ENCODE data around the gene ELF4. TPM values are rescaled to one million over a fixed set of nuclear protein-coding genes. Genes with fewer than 3 reads are reported as not detected.

The ELF4 gene
- total and polyA plus RNA-seq, 10 of the 15 experiments (the other 5 are each of a cell fraction or from before 2014, with no cell fraction given): 4.0 to 36.7 (median 22.6) TPM

- TF ChIP-seq, protein P1, sequence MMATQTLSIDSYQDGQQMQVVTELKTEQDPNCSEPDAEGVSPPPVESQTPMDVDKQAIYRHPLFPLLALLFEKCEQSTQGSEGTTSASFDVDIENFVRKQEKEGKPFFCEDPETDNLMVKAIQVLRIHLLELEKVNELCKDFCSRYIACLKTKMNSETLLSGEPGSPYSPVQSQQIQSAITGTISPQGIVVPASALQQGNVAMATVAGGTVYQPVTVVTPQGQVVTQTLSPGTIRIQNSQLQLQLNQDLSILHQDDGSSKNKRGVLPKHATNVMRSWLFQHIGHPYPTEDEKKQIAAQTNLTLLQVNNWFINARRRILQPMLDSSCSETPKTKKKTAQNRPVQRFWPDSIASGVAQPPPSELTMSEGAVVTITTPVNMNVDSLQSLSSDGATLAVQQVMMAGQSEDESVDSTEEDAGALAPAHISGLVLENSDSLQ (IDR thresholded peaks at IDR 0.05): no peak
- TF ChIP-seq ATF7 (IDR thresholded peaks at IDR 0.05; ENCODE audit: low read depth) (no peak), SUZ12 (IDR thresholded peaks at IDR 0.05; ENCODE audit: unreplicated experiment) (no peak), TAF1 (IDR thresholded peaks at IDR 0.05; ENCODE audit: borderline replicate concordance, low read depth, low read length) (no peak), SP1 (IDR thresholded peaks at IDR 0.05; ENCODE audit: low read depth, low read length) (no peak), ASH2L (IDR thresholded peaks at IDR 0.05; ENCODE audit: borderline replicate concordance, low read depth) (no peak)
- TF ChIP-seq, protein P2, sequence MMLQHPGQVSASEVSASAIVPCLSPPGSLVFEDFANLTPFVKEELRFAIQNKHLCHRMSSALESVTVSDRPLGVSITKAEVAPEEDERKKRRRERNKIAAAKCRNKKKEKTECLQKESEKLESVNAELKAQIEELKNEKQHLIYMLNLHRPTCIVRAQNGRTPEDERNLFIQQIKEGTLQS (IDR thresholded peaks at IDR 0.05; ENCODE audit: borderline replicate concordance, extremely low read depth, low read depth, low read length): no peak
Observed at GRCh38 chrX:130055899-130056298, 54.4 kb downstream of the ELF4 start (continued).

DNA sequence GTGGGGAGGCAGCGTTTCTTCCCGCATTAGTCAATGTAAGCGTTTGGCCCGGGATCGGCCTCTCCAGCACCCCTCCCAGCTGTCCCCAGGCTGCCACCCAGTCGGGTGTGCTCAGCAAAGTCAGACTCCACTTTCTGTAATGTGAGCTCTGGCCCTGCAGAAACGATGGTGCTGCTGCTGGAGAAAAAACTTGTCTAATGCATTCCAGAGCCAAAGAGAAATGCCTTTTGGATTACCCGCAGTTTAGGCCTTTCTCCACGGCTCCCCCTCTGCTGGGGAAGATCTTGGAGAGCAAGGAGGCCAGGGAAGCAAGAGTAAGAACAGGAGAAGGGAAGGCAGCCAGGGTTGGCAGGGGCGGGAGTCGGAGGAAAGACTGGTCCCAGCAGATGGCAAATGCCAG, 55.2 kb downstream of the ELF4 start:
- no peak overlapping the region for H3K9ac ChIP-seq (ENCODE audit: control insufficient read depth, insufficient read depth, low read length)
- H3K36me3 ChIP-seq (ENCODE audit: control insufficient read depth in 2 of 2, insufficient read depth in 2 of 2, low read length in 1 of 2): no peaks in the 10 kb centered on the region
- WGBS (ENCODE audit: insufficient coverage, insufficient replicate concordance, low lambda C conversion rate, missing lambda C conversion rate): 60% methylated on average over 10 of the region's 11 CpGs
- ChIA-PET SMC1A (ENCODE audit: uncharacterized antibody, unreplicated experiment) (no interaction called here), RAD21 (ENCODE audit: unreplicated experiment) (no interaction called here), POLR2A (no interaction called here), CTCF (interaction anchor here (2.4 kb wide), 1 partner anchor 129 kb away, joined by 7 read pairs; no protein-coding TSS in a partner anchor)
- no peak overlapping the region for H3K4me2 ChIP-seq (ENCODE audit: control insufficient read depth, insufficient read depth)
- in situ Hi-C loops (cut with MboI) (loop anchor here (25.0 kb wide), 1 partner anchor 443 kb away; no protein-coding TSS in a partner anchor), intact Hi-C loops (cut with micrococcal nuclease; ENCODE audit: unreplicated experiment) (no loop called here)
- H2AFZ ChIP-seq (ENCODE audit: control insufficient read depth, low read depth, low read length): no peak overlapping the region
- BruUV-seq (replicated peaks): no TSS peak
- H3K9me3 ChIP-seq (replicated peaks; ENCODE audit: control insufficient read depth, insufficient read depth, low read length): no peaks in the 10 kb centered on the region
- H3K4me3 ChIP-seq: no peak overlapping the region
- no peaks in the 10 kb centered on the region for H3K27me3 ChIP-seq (replicated peaks in 1 of 2; ENCODE audit: control insufficient read depth in 2 of 2, insufficient read depth in 2 of 2, low read length in 1 of 2)
- H3K79me2 ChIP-seq (ENCODE audit: control insufficient read depth, insufficient read depth, low read length): no peaks in the 10 kb centered on the region
- H3K27ac ChIP-seq (ENCODE audit: control insufficient read depth, insufficient read depth): no peak overlapping the region
- H3K4me1 ChIP-seq (ENCODE audit: control insufficient read depth, insufficient read depth, low read length): no peaks in the 10 kb centered on the region
- FAIRE-seq (no peak), ATAC-seq (no peak), DNase-seq (ENCODE audit: low read depth, low spot score) (no peak)
- H4K20me1 ChIP-seq (ENCODE audit: control insufficient read depth, insufficient read depth): no peaks in the 10 kb centered on the region
- TF ChIP-seq POU2F2 (IDR thresholded peaks at IDR 0.05; ENCODE audit: borderline replicate concordance, low read depth, low read length) (no peak), ETV6 (conservative IDR thresholded peaks at IDR 0.05 in 1 of 2, IDR thresholded peaks at IDR 0.05 in 1 of 2; ENCODE audit: borderline replicate concordance in 1 of 2, low read depth in 1 of 2) (no peak), SRF (IDR thresholded peaks at IDR 0.05; ENCODE audit: low read depth in 2 of 2, low read length in 2 of 2) (no peak), TBL1XR1 (IDR thresholded peaks at IDR 0.05; ENCODE audit: low read depth, low read length) (no peak), CHD1 (IDR thresholded peaks at IDR 0.05; ENCODE audit: low read depth, low read length) (no peak), ZBED1 (IDR thresholded peaks at IDR 0.05; ENCODE audit: borderline replicate concordance) (no peak), NKRF (conservative IDR thresholded peaks at IDR 0.05) (no peak), SKIL (IDR thresholded peaks at IDR 0.05; ENCODE audit: low read depth, poor library complexity, severe bottlenecking) (no peak), MTA2 (IDR thresholded peaks at IDR 0.05; ENCODE audit: low read depth) (no peak), KDM1A (IDR thresholded peaks at IDR 0.05; ENCODE audit: borderline replicate concordance) (no peak), FOS (IDR thresholded peaks at IDR 0.05; ENCODE audit: borderline replicate concordance, extremely low read depth, insufficient read length) (no peak)

Measured in GM12878 (cell line).